EH (cell line): ENCODE data around the gene TTC28.
"Not testable (repeated sequence)": the region's sequence is repeated elsewhere in the genome, so short reads cannot be mapped to it uniquely, and the experiment has no call there.

Experiments
- DNase-seq: peaks from one replicate; pipeline ENCODE4 v3.0.0-alpha.2; 2015; ENCODE audit warnings: low read depth

The TTC28 gene

DNA sequence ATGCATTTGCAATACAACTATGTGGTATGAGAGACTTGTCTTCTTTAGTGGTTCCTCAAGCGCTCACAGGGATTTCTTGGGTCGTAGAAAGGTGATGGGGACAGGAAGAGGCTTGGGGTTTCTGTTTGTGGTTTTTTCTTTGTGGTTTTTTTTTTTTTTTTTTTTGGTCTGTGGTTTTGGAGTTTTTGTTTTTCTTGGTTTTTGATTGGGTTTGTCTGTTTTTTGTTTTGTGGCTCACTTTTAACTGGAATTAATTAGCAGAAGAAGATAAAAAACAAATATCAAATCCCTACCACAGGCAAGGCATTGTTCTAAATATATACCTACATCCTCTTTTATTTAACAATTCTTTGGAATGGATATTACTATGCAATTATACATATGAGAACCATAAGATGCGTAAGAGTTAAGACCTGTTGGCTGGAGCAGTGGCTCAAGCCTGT lies 5.5 kb downstream of the TTC28 start:
- DNase-seq: peak; percentile 74

DNA sequence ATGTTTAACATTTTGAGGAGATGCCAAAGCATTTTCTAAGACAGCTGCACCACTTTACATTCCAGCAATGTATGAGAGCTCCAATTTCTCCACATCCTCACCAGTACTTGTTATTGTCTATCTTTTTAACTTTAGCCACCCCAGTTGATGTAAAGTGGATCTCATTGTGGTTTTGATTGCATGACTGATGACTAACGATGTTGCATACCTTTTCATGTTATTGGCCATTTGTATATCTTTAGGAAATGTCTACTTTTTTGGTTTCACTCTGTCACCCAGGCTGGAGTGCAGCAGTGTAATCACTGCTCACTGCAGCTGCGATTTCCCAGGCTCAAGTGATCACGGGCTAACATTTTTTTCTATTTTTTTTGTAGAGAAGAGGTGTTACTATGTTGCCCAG lies 8.9 kb downstream of the TTC28 start:
- DNase-seq: peak; percentile 41

- peak; percentile 68 for DNase-seq
These were observed 9.5 kb downstream of the TTC28 start for GRCh38 chr22:28670161-28670560.

- DNase-seq: no peak
These were observed 10.3 kb downstream of the TTC28 start for GRCh38 chr22:28669387-28669786.

DNA sequence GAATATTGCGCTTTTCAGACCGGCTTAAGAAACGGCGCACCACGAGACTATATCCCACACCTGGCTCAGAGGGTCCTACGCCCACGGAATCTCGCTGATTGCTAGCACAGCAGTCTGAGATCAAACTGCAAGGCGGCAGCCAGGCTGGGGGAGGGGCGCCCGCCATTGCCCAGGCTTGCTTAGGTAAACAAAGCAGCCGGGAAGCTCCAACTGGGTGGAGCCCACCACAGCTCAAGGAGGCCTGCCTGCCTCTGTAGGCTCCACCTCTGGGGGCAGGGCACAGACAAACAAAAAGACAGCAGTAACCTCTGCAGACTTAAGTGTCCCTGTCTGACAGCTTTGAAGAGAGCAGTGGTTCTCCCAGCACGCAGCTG lies 16.1 kb downstream of the TTC28 start:
- not testable (repeated sequence) for DNase-seq

DNA sequence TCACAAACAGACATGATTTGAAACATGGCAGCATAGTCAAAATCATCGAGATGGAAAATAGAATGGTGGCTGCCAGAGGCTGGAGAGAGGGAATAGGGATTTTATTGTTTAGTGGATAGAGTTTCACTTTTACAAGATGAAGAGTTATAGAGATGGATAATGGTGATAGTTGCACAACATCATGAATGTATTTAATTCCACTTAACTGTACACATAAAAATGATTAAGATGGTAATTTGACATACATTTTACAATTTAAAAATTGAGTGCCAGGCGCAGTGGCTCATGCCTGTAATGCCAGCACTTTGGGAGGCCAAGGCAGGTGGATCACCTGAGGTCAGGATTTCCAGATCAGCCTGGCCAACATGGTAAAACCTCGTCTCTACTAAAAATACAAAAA lies 21.2 kb downstream of the TTC28 start:
- DNase-seq: no peak

- DNase-seq: no peak
These were observed 23.5 kb downstream of the TTC28 start for GRCh38 chr22:28656181-28656580.

DNA sequence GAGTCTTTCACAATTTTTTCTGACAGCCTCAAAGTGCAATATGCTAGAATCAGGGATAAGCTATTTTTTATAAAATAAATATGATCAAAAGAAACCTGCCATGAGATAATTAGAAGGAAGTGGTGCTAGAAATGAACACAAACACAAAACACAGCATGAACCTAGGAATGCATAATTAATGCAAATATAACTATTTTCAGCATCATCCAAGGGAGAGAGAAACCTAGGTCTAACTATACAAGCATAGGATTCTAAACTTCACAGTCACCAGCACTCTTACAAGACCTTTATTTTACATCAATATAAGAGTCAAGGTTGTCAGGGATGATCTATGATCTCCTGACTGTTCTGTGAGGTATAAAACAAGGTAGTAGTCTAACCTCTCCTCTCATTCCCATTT lies 29.2 kb downstream of the TTC28 start:
- no peak for DNase-seq

DNA sequence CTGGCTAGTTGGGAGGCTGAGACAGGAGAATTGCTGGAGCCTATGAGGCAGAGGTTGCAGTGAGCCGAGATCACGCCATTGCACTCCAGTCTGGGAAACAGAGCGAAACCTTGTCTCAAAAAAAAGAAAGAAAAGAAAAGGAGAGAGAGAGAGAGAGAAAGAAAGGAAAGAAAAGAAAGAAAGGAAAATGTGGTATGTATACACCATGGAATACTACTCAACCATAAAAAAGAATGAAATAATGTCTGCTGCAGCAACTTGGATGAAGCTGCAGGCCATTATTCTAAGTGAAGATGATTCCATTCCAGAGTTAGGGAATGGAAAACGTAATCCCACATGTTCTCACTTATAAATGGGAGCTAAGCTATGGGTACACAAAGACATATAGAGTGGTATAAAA lies 30.8 kb downstream of the TTC28 start:
- no peak for DNase-seq

DNA sequence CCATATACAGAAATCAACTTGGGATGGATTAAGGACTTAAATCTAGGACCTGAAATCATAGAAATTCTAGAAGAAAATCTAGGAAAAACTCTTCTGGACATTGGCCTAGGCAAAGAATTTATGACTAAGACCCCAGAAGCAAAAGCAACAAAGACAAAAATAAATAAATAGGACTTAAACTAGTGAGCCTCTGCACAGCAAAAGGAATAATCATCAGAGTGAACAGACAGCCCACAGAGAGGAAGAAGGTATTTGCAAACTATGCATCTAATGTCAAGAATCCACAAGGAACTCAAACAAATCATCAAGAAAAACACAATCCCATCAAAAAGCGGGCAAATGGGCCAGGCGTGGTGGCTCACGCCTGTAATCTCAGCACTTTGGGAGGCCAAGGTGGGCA lies 32.4 kb downstream of the TTC28 start:
- peak; percentile 48 for DNase-seq

- DNase-seq: no peak
These were observed 40.3 kb downstream of the TTC28 start for GRCh38 chr22:28639321-28639720.

- no peak for DNase-seq
These were observed 42.4 kb downstream of the TTC28 start for GRCh38 chr22:28637225-28637624.

- DNase-seq: no peak
These were observed 49.5 kb downstream of the TTC28 start for GRCh38 chr22:28630177-28630574.

GRCh38 chr22:28629420-28630176 lies 50.0 kb downstream of the TTC28 start:
- peak; percentile 14 for DNase-seq

GRCh38 chr22:28628766-28629165 lies 50.9 kb downstream of the TTC28 start:
- no peak for DNase-seq

DNA sequence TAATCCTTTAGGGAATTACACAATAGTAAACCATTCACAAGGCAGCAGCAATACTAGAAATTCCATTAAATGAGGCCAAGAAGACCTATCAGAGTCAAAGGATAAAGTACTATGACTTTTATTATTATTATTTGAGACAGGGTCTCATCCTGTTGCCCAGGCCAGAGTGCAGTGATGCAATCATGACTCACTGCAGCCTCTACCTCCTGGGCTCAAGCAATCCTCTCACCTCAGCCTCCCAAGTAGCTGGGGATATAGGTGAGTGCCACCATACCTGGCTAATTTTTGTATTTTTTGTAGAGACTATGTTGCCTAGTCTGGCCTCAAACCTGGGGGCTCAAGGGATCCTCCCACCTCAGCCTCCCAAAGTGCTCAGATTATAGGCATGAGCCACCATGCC lies 51.8 kb downstream of the TTC28 start:
- DNase-seq: no peak

DNA sequence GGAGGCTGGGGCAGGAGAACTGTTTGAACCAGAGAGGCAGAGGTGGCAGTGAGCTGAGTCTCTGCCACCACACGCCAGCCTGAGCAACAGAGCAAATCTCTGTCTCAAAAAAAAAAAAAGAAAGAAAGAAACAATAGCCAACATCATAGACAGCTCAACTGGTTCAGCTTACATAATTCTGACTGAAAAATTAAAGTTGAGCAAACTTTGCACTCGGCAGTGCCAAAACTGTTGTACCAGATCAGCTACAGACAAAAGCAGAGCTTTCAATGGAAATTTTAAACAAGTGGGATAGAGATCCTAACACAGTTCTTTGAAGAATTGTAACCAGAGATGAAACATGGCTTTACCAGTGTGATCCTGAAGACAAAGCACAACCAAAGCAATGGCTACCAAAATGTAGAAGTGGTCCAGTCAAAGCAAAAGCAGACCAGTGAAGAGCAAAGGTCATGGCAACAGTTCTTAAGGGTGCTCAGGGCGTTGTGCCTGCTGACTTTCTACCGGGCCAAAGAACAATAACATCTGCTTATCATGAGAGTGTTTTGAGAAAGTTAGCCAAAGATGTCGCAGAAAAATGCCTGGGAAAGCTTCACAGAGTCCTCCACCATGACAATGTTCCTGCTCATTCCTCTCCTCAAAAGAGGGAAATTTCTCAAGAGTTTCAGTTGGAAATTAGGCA lies 59.3 kb downstream of the TTC28 start:
- DNase-seq: no peak

DNA sequence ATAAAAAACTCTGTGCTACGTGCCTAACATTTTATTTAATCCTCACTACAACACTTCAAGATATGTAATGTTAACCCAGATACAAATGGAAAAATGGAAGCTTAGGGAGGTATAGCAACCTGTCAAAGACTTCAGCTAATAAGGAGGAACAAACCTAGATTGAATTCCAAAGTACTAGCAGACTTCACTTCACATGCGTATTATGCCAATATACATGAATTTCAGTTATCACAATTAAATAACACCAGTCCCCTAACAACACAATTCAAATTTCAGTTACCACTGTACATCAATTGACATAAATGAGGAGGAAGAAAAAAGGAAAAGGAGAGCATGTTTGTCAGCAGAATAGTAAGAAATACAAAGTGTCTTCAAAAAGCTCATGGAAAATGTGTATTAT lies 60.4 kb downstream of the TTC28 start:
- no peak for DNase-seq

GRCh38 chr22:28615423-28615822 lies 64.2 kb downstream of the TTC28 start:
- not testable (repeated sequence) for DNase-seq

- no peak for DNase-seq
These were observed 69.7 kb downstream of the TTC28 start for GRCh38 chr22:28609921-28610320.

- no peak for DNase-seq
These were observed 71.1 kb downstream of the TTC28 start for GRCh38 chr22:28608546-28608945.

- no peak for DNase-seq
These were observed 71.8 kb downstream of the TTC28 start for GRCh38 chr22:28607795-28608194.

- peak; percentile 24 for DNase-seq
These were observed 74.5 kb downstream of the TTC28 start for GRCh38 chr22:28604966-28605761.
